Spleen (tissue), 7 donors: ENCODE results near the gene NGF.

Experiments used
- CTCF ChIP-seq, 11 experiments: fragments of 200-600 bp in 7 of 11; fragments of 450-650 bp in 4 of 11; sonication (generic) in 4 of 11; IDR thresholded peaks in 8 of 11; conservative IDR thresholded peaks in 3 of 11; 1 replicate in 7 of 11; 2 replicates in 4 of 11; pipeline versions ENCODE4 v1.4.0 to v1.8.0; 2016 to 2021; ENCODE audit warnings: antibody characterized with exemption in 11 of 11, inconsistent platforms in 4 of 11, mild to moderate bottlenecking in 1 of 11
- POLR2A ChIP-seq, 3 donors: fragments of 450-650 bp; IDR thresholded peaks; one replicate each; pipeline ENCODE4 v1.5.1; 2017; ENCODE audit warnings: antibody characterized with exemption in 3 of 3, mild to moderate bottlenecking in 1 of 3
- POLR2AphosphoS5 ChIP-seq, 3 donors: sonication (generic); formaldehyde crosslinking; IDR thresholded peaks; one replicate each; pipeline ENCODE4 v1.5.1; 2017; ENCODE audit warnings: antibody characterized with exemption in 3 of 3
- donor health status: DM: no; HTN: no; CAD: no; lungs with moderate emphysema.
- donor health status: DM: no; HTN: no; CAD: no.
- donor health status: DM: no; HTN: no; CAD: no.

- TF ChIP-seq POLR2A (IDR thresholded peaks at IDR 0.05) (no peak), CTCF (IDR thresholded peaks at IDR 0.05 in 8 of 11, conservative IDR thresholded peaks at IDR 0.05 in 3 of 11) (no peak), POLR2AphosphoS5 (IDR thresholded peaks at IDR 0.05) (no peak)
Observed at GRCh38 chr1:115251856-115252255, 86.2 kb downstream of the NGF start.
